Prostate gland (tissue), 2 donors: ENCODE results near the gene GYS1. TPM values are rescaled to one million over a fixed set of nuclear protein-coding genes. Genes with fewer than 3 reads are reported as not detected.
"Not testable (repeated sequence)": the region's sequence is repeated elsewhere in the genome, so short reads cannot be mapped to it uniquely, and the experiment has no call there.

Experiments used
- DNase-seq: peaks from one replicate; pipeline ENCODE4 v3.0.0-alpha.2; 2019; ENCODE audit warnings: low spot score
- H3K27ac ChIP-seq, 2 donors: fragments of 200-600 bp; sonication (generic); 2 replicates each; pipeline ENCODE4 v1.5.1; 2017 to 2019
- H3K27me3 ChIP-seq: fragments of 200-600 bp; sonication (generic); replicated peaks from 2 replicates; pipeline ENCODE4 v1.5.1; 2019; ENCODE audit not compliant: insufficient read depth
- H3K36me3 ChIP-seq, 2 donors: fragments of 200-600 bp; sonication (generic); 1 replicate in 1 of 2; 2 replicates in 1 of 2; pipeline versions ENCODE4 v1.5.1 to v1.8.1; 2017 to 2019
- H3K4me1 ChIP-seq: fragments of 200-600 bp; sonication (generic); replicated peaks from 2 replicates; pipeline ENCODE4 v1.5.1; 2019
- H3K4me3 ChIP-seq, 2 donors: fragments of 200-600 bp; sonication (generic); 2 replicates each; pipeline ENCODE4 v1.5.1; 2017 to 2019
- H3K9me3 ChIP-seq: fragments of 200-600 bp; sonication (generic); 2 replicates; pipeline ENCODE4 v1.5.1; 2017
- POLR2A ChIP-seq: fragments of 450-650 bp; IDR thresholded peaks from one replicate; pipeline ENCODE4 v1.6.1; 2016; ENCODE audit warnings: antibody characterized with exemption, mild to moderate bottlenecking
- POLR2AphosphoS5 ChIP-seq: sonication (generic); formaldehyde crosslinking; IDR thresholded peaks from one replicate; pipeline ENCODE4 v1.6.1; 2017; ENCODE audit warnings: antibody characterized with exemption
- WGBS: methylation state at CpG from one replicate; pipeline ENCODE4 v1.1.5; 2018; 5-methylcytosine and 5-hydroxymethylcytosine counted together
- intact Hi-C: fragments of 100-400 bp; cut with DNase I; formaldehyde crosslinking; loops from one replicate; pipeline ENCODE4 v1.14.2; 2022
- total RNA-seq, 2 donors: library from RNA; depleted of rRNA; stranded (reverse); fragments of >200 nt; gene quantifications; one replicate each; pipeline ENCODE4 v1.1.0, GENCODE V29; 2016
- TF ChIP-seq, protein P1 (sequence below), 4 experiments: fragments of 200-600 bp in 2 of 4; fragments of 450-650 bp in 2 of 4; sonication (generic) in 2 of 4; IDR thresholded peaks; 1 replicate in 3 of 4; 2 replicates in 1 of 4; pipeline ENCODE4 v1.5.1; 2016 to 2019; ENCODE audit warnings: antibody characterized with exemption in 4 of 4, mild to moderate bottlenecking in 2 of 4, moderate library complexity in 2 of 4

Gene GYS1
- 10 to 100 TPM; 47.3 to 52.0 TPM for total RNA-seq

DNA sequence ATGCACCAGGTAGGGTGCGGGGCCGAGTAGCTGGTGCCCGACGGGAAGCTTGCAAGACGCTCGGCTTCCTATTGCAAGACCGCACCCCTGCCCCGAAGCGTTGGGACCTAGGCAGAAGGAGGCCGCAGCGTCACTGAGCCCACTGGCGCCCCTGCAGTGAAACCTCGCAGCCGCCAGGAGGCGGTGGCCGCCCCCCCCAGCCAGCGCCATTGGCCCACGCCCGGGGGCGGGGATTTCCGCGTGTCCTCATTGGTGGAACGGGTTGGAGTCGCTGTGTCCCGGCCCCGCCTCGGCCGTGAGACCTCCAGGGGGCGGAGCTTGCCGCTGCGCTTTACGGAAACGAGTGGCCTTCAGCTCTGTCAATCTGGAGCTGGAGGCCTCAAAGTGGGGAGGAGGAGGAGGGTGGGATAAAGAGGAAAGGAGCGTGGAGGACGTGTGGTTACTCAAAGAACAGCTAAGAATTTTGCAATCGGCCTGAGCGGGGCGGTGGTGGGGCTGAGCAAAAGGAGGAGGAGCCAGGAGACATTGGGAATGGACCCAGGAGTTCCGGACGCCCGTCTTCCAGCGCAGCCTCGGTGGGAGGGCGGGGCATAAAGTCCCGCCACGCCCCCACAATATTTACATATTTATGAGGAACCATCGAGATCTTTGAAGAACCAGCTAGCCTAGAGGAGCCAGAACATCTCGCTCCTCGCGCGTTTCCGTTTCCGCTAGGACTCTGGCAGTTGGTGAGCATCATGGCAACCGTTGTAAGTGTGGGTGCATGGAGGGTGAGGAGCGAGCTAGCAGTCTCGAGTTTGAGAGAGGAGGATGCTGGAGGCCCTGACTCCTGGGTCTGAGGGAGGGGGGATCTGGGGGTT lies at the start of gene GYS1, which contains the start of gene RUVBL2:
Gene GYS1, minus strand, starts transcription at position 135 of the 860 bp plus-strand sequence. CDS start 197 bp downstream, outside the sequence.
Gene RUVBL2, plus strand, starts transcription at position 713 of the 860 bp plus-strand sequence. Its CDS starts 25 bp downstream, at position 738.
- TF ChIP-seq POLR2AphosphoS5 (peak; percentile 99), POLR2A (peak; percentile 99)
- TF ChIP-seq, protein P1, sequence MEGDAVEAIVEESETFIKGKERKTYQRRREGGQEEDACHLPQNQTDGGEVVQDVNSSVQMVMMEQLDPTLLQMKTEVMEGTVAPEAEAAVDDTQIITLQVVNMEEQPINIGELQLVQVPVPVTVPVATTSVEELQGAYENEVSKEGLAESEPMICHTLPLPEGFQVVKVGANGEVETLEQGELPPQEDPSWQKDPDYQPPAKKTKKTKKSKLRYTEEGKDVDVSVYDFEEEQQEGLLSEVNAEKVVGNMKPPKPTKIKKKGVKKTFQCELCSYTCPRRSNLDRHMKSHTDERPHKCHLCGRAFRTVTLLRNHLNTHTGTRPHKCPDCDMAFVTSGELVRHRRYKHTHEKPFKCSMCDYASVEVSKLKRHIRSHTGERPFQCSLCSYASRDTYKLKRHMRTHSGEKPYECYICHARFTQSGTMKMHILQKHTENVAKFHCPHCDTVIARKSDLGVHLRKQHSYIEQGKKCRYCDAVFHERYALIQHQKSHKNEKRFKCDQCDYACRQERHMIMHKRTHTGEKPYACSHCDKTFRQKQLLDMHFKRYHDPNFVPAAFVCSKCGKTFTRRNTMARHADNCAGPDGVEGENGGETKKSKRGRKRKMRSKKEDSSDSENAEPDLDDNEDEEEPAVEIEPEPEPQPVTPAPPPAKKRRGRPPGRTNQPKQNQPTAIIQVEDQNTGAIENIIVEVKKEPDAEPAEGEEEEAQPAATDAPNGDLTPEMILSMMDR (IDR thresholded peaks at IDR 0.05), result peak; percentile 96 to 100 (median 99)
- WGBS, result under 1% methylated on average over 50 of the region's 56 CpGs
- DNase-seq, result peak; percentile 99
- Histone ChIP-seq H3K4me1 (peaks cover 19% of the 10 kb centered on the region), H3K4me3 (peak within 1 kb of the TSS; percentile 74 to 88), H3K36me3 (no peaks in the 10 kb centered on the region), H3K27me3 (no peaks in the 10 kb centered on the region), H3K9me3 (no peaks in the 10 kb centered on the region), H3K27ac (peak within 1 kb of the TSS; percentile 97 to 98)
- intact Hi-C loops, result no loop called here

DNA sequence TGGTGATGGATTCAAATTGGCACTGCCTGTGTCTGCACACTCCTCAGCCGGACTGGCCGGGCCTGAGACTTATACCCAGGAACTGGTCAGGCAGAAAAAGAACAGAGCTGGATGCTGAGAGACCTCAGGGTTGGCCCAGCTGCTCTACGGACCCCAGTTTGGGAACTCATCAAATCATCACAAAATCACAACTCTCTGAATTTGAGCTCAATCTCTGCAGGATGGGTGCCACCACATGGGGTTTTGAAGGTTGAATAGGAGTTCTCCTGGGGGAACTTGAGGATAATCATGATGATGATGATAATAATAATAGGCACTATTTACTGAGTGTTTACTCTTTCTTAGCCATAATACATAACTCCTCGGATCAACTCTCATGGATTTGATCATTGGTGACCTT lies 49.6 kb upstream of the GYS1 start:
- H3K36me3 ChIP-seq, H3K4me3 ChIP-seq, H3K27me3 ChIP-seq, H3K9me3 ChIP-seq, H3K27ac ChIP-seq, intact Hi-C loops, H3K4me1 ChIP-seq, DNase-seq: not testable (repeated sequence)
- 80% methylated on average over 4 of the region's 4 CpGs for WGBS

DNA sequence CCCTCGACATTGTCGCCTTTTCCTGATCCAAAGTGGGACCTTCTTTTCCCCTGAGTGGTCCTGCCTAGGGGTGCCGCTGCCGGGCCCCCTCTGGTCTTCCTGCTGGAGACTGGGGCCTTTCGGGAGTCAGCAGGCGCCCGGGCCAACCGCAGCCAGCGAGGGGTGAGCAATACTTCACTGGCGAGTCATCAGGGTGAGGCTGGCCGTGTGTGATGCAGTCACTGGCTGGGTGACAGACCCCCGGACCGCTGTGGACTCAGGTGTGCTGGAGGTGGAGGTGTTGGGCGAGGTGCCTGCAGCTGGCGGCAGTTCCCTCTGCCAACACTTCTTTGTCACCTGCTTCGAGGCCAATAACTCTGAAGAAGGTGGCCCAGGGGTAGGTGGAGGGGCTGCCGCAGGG lies 49.1 kb upstream of the GYS1 start:
- no peak for TF ChIP-seq POLR2A
- TF ChIP-seq, protein P1 (IDR thresholded peaks at IDR 0.05), result no peak
- TF ChIP-seq POLR2AphosphoS5, result no peak
- Histone ChIP-seq H3K4me3 (no peak overlapping the region), H3K27ac (no peak overlapping the region), H3K36me3 (no peaks in the 10 kb centered on the region), H3K4me1 (no peaks in the 10 kb centered on the region), H3K27me3 (no peaks in the 10 kb centered on the region), H3K9me3 (no peaks in the 10 kb centered on the region)
- no peak for DNase-seq
- 65% methylated on average over 17 of the region's 17 CpGs for WGBS
- intact Hi-C loops, result no loop called here

DNA sequence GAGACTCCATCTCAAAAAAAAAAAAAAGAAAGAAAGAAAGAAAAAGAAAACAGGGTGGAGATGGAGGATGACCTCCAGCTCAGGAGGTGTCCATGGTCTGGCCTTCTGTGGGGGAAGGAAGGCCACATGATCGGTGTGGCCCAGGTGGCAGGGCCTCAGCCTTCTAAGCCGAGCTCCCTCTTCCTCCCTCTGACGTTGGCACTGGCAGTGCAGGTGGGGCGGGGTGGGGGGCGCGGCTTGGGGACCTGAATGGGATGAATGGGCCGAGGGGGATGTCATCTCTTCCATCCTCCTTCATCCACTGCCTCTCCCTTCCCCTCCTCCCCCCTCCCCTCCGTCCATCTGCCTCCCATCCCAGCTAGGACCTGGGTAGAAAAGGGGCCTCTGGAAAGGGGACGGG lies 46.6 kb upstream of the GYS1 start:
- H3K4me3 ChIP-seq, H3K4me1 ChIP-seq, DNase-seq, intact Hi-C loops, H3K36me3 ChIP-seq, H3K27ac ChIP-seq, H3K27me3 ChIP-seq, H3K9me3 ChIP-seq: not testable (repeated sequence)
- 64% methylated on average over 9 of the region's 9 CpGs for WGBS

GRCh38 chr19:49038557-49039276 lies 45.6 kb upstream of the GYS1 start:
- H3K4me1 ChIP-seq, H3K9me3 ChIP-seq, H3K27me3 ChIP-seq, H3K4me3 ChIP-seq, DNase-seq, intact Hi-C loops, H3K27ac ChIP-seq, H3K36me3 ChIP-seq: not testable (repeated sequence)
- 81% methylated on average over 26 of the region's 26 CpGs for WGBS

DNA sequence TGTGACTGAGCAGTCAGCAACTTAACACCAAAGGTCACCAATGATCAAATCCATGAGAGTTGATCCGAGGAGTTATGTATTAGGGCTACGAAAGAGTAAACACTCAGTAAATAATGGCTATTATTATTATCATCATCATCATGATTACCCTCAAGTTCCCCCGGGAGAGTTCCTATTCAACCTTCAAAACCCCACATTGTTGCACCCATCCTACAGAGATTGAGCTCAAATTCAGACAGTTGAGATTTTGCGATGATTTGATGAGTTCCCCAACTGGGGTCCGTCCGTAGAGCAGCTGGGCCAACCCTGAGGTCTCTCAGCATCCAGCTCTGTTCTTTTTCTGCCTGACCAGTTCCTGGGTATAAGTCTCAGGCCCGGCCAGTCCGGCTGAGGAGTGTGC lies 45.0 kb upstream of the GYS1 start:
- H3K27ac ChIP-seq, DNase-seq, H3K4me3 ChIP-seq, intact Hi-C loops, H3K27me3 ChIP-seq, H3K36me3 ChIP-seq, H3K9me3 ChIP-seq, H3K4me1 ChIP-seq: not testable (repeated sequence)
- WGBS, result 89% methylated on average over 8 of the region's 8 CpGs
